ENCODE data around the gene CARD10. TPM values are rescaled to one million over a fixed set of nuclear protein-coding genes. Genes with fewer than 3 reads are reported as not detected.
A peak's percentile ranks its signal among the peaks of the same experiment; 100 is the strongest.

Gene CARD10
- total RNA-seq, 1 experiment from 2014 or later = 17.5 TPM

DNA sequence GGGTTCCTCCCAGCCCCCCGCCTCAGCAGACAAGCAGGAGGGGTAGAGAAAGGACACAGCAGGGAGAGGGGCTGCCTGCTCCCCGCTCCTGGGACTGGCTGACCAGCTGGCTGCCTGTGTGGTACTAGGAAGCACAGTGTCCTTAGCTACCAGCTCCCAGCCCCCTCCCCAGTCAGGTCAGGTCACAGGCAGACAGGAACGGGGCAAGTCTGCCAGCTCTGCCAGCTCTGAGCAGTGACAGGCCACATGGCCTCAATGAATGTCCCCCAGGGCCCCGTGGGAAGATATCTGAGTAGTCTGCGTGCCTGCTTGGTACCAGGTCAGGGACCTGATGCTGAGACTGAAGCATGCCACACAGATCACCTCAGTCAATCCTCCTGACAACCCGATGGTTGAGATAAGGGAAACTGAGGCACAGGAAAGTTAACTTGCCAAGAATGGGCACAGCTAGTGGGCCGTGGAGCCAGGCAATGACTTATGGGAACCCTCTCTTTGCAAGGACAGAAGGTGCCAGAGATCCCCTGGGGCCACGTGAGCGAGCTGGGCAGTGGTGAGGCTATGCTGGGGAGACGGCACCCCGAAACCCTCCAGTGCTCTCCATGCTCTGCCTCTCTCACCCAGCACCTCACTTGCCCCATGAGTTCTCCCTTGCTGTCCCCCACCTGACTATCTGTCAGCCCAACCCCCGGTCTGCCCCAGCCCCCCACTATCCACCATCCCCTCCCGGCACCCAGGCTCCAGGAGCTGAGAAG is 19.2 kb downstream of the CARD10 start:
- Mint-ChIP-seq H3K4me3 (no peak overlapping the region), H3K27ac (no peak overlapping the region), H3K4me1 (peaks cover 35% of the 10 kb centered on the region), H3K36me3 (no peaks in the 10 kb centered on the region), H3K27me3 (ENCODE audit: low read depth) (no peaks in the 10 kb centered on the region), H3K9me3 (no peaks in the 10 kb centered on the region)
- POLR2A ChIA-PET = interaction anchor here (1.0 kb wide), 1 partner anchor 13 kb away, joined by 3 read pairs; the partner anchor contains the start of gene MFNG
- no peak for ATAC-seq
- TF ChIP-seq RORB (CRISPR knock-in tag; IDR thresholded peaks at IDR 0.05) (no peak), GRHL2 (CRISPR knock-in tag; IDR thresholded peaks at IDR 0.05; ENCODE audit: insufficient replicate concordance, severe bottlenecking) (no peak)
- TF ChIP-seq, protein P1, sequence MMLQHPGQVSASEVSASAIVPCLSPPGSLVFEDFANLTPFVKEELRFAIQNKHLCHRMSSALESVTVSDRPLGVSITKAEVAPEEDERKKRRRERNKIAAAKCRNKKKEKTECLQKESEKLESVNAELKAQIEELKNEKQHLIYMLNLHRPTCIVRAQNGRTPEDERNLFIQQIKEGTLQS (CRISPR knock-in tag; conservative IDR thresholded peaks at IDR 0.05) = 0 out of 2 replicates have a peak, but pooled peaks have one; percentile 15
- CTCF ChIA-PET = interaction anchor here (1.2 to 5.6 kb wide), 8 partner anchors 12 to 183 kb away, joined by 3 to 104 read pairs (median 6); partner anchors contain the start of gene MFNG
- DNase-seq (ENCODE audit: low spot score) = no peak

DNA sequence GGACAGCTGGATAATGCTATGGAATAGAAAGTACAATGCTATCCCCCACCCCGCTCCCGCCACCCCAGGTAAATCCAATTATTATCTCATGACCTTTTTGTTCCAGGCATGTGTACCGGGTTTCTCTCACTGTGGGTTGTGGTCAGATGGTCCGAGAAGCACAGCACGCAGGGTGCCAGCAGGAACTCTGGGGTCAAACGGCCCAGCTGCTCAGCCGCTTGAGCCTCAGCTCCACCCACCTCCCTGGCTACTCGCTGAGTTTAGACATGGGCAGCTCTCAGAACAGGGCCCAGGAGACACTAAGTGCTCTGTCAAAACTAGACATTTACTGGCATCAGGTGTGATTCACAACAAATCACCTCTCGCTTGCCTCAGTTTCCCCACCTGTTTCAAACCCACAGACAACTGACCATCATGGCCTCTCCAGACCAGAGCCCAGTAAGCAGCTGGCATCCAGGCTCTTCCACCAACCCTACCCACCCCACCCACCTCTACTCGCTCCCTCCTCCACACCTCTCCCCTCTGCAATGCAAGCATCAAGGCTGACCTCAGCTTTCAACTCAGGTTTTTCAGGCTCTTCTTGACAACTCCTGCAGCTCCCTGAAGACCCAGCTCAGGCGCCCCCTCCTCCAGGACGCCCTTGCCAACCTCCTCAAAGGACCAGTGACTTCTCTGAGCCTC is 20.0 kb downstream of the CARD10 start:
- Mint-ChIP-seq H3K9me3 (no peaks in the 10 kb centered on the region), H3K27me3 (ENCODE audit: low read depth) (no peaks in the 10 kb centered on the region), H3K4me3 (no peak overlapping the region), H3K27ac (no peak overlapping the region), H3K36me3 (no peaks in the 10 kb centered on the region), H3K4me1 (peaks cover 35% of the 10 kb centered on the region)
- DNase-seq (ENCODE audit: low spot score) = no peak
- TF ChIP-seq, protein P2, sequence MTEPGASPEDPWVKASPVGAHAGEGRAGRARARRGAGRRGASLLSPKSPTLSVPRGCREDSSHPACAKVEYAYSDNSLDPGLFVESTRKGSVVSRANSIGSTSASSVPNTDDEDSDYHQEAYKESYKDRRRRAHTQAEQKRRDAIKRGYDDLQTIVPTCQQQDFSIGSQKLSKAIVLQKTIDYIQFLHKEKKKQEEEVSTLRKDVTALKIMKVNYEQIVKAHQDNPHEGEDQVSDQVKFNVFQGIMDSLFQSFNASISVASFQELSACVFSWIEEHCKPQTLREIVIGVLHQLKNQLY (CRISPR knock-in tag; IDR thresholded peaks at IDR 0.05) = no peak
- no peak for TF ChIP-seq SMAD3 (CRISPR knock-in tag; IDR thresholded peaks at IDR 0.05; ENCODE audit: borderline replicate concordance)
- TF ChIP-seq, protein P3, sequence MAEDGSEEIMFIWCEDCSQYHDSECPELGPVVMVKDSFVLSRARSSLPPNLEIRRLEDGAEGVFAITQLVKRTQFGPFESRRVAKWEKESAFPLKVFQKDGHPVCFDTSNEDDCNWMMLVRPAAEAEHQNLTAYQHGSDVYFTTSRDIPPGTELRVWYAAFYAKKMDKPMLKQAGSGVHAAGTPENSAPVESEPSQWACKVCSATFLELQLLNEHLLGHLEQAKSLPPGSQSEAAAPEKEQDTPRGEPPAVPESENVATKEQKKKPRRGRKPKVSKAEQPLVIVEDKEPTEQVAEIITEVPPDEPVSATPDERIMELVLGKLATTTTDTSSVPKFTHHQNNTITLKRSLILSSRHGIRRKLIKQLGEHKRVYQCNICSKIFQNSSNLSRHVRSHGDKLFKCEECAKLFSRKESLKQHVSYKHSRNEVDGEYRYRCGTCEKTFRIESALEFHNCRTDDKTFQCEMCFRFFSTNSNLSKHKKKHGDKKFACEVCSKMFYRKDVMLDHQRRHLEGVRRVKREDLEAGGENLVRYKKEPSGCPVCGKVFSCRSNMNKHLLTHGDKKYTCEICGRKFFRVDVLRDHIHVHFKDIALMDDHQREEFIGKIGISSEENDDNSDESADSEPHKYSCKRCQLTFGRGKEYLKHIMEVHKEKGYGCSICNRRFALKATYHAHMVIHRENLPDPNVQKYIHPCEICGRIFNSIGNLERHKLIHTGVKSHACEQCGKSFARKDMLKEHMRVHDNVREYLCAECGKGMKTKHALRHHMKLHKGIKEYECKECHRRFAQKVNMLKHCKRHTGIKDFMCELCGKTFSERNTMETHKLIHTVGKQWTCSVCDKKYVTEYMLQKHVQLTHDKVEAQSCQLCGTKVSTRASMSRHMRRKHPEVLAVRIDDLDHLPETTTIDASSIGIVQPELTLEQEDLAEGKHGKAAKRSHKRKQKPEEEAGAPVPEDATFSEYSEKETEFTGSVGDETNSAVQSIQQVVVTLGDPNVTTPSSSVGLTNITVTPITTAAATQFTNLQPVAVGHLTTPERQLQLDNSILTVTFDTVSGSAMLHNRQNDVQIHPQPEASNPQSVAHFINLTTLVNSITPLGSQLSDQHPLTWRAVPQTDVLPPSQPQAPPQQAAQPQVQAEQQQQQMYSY (CRISPR knock-in tag; IDR thresholded peaks at IDR 0.05) = no peak
- TF ChIP-seq ZNF219 (CRISPR knock-in tag; IDR thresholded peaks at IDR 0.05; ENCODE audit: borderline replicate concordance) = no peak
- TF ChIP-seq, protein P4, sequence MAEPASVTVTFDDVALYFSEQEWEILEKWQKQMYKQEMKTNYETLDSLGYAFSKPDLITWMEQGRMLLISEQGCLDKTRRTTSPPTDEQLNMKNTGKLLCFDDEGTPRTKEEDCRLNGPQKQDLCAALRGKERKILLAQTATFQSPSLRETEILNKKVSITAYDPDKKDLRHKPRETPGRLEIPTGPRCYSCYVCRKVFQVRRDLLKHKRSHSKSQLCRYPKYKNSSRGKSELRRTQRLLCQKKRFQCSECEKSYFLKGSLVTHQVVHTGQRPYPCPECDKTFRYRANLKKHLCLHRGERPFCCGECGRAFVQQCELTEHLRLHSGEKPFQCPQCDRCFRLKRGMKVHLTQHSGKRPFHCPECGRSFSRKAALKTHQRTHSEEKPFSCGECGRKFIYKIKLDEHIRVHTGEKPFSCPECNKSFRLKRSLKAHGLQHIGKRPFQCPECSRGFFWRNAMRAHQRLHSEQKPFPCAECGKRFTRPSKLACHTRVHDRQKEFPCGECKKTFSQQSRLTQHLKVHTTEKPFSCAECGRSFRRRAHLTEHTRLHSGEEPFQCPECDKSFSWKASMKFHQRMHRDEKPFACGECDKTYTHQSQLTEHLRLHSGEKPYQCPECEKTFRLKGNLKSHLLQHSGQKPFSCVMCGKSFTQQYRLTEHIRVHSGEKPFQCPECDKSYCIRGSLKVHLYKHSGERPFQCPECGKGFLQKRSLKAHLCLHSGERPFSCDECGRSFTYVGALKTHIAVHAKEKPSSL (CRISPR knock-in tag; conservative IDR thresholded peaks at IDR 0.05) = no peak
- TF ChIP-seq SOX15 (CRISPR knock-in tag; IDR thresholded peaks at IDR 0.05) = no peak
- ChIA-PET CTCF (interaction anchor here (0.6 to 5.6 kb wide), 20 partner anchors 9 to 232 kb away, joined by 3 to 104 read pairs (median 5); partner anchors contain the start of gene MFNG), POLR2A (interaction anchor here (1.0 kb wide), 1 partner anchor 13 kb away, joined by 3 read pairs; the partner anchor contains the start of gene MFNG)
- no peak for ATAC-seq

DNA sequence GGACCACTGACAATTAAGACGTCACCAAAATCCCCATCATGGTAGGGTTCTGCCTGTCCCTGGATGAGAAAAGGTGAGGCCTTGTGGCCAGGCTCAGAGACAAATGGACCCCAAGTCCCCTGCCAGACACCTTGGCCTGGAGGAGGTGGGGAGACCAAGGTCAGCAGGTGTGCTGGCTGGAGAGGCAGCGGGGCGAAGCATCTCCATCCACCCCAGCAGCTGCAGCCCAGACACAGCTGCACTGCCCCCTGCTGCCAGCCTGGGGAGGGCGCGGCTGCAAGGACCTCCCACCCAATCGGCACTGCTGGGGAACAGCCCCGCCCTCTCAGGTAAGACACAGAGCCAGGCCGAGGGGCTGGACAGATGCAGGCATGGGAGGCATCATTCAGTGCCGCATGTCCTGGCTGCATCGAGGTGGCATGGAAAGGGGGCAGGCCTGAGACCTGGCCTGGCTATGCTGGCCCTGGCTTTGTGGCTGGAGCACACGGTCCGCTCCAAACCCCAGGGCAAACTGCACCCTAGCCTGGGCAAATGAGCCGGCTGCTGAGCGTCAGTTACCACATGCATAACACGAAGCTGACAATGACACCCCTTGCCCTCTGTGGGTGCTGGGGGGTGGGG is 20.8 kb downstream of the CARD10 start:
- POLR2A ChIA-PET = no interaction called here
- ATAC-seq (peak; percentile 92), DNase-seq (ENCODE audit: low spot score) (peak; percentile 90)
- CTCF ChIA-PET = interaction anchor here (0.5 to 5.6 kb wide), 24 partner anchors 10 to 231 kb away, joined by 3 to 104 read pairs (median 4); partner anchors contain the start of genes LGALS2 and MFNG
- no peaks in the 10 kb centered on the region for H3K9me3 Mint-ChIP-seq
- H3K36me3 Mint-ChIP-seq = no peaks in the 10 kb centered on the region
- peaks cover 34% of the 10 kb centered on the region for H3K4me1 Mint-ChIP-seq
- H3K4me3 Mint-ChIP-seq = no peak overlapping the region
- no peak overlapping the region for H3K27ac Mint-ChIP-seq
- TF ChIP-seq SP1 (CRISPR knock-in tag; conservative IDR thresholded peaks at IDR 0.05) (peak; percentile 57; the same call in 1 of the 2 replicates), FOXK1 (CRISPR knock-in tag; IDR thresholded peaks at IDR 0.05) (0 out of 2 replicates have a peak, but pooled peaks have one; percentile 23), TEAD4 (CRISPR knock-in tag; IDR thresholded peaks at IDR 0.05) (no peak)
- TF ChIP-seq, protein P5, sequence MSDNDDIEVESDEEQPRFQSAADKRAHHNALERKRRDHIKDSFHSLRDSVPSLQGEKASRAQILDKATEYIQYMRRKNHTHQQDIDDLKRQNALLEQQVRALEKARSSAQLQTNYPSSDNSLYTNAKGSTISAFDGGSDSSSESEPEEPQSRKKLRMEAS (CRISPR knock-in tag; IDR thresholded peaks at IDR 0.05) = peak; percentile 39; the same call in 1 of the 2 replicates
- TF ChIP-seq, protein P6, sequence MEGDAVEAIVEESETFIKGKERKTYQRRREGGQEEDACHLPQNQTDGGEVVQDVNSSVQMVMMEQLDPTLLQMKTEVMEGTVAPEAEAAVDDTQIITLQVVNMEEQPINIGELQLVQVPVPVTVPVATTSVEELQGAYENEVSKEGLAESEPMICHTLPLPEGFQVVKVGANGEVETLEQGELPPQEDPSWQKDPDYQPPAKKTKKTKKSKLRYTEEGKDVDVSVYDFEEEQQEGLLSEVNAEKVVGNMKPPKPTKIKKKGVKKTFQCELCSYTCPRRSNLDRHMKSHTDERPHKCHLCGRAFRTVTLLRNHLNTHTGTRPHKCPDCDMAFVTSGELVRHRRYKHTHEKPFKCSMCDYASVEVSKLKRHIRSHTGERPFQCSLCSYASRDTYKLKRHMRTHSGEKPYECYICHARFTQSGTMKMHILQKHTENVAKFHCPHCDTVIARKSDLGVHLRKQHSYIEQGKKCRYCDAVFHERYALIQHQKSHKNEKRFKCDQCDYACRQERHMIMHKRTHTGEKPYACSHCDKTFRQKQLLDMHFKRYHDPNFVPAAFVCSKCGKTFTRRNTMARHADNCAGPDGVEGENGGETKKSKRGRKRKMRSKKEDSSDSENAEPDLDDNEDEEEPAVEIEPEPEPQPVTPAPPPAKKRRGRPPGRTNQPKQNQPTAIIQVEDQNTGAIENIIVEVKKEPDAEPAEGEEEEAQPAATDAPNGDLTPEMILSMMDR (IDR thresholded peaks at IDR 0.05) = peak; percentile 78
- no peaks in the 10 kb centered on the region for H3K27me3 Mint-ChIP-seq (ENCODE audit: low read depth)

Measured in WTC11 (cell line).